ENCODE measurements around the gene CALN1.

CALN1 gene

DNA sequence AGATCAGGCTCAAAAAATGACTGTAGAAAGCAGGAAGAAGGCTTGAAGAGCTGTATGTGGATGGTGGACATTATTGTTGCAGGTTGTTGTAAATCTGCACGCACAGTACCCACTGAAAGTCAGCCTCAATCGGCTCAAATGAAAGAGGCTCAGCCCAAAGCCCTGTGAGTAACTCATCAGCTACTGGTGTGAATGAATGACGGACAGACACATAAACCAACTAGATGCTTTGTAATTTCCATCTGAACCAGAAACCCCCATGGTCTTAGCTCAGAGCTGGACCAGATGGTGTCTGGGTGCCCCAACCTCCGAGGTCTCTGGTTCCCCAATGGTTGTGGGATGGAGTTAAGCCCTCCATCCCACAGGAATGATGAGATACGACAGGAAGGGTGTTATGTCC, 7.4 kb downstream of the CALN1 start:
- no peak for DNase-seq (ENCODE audit: low read depth)
- H3K4me3 ChIP-seq (ENCODE audit: control insufficient read depth, low read depth, low read length), result no peak overlapping the region
- TF ChIP-seq, protein P1, sequence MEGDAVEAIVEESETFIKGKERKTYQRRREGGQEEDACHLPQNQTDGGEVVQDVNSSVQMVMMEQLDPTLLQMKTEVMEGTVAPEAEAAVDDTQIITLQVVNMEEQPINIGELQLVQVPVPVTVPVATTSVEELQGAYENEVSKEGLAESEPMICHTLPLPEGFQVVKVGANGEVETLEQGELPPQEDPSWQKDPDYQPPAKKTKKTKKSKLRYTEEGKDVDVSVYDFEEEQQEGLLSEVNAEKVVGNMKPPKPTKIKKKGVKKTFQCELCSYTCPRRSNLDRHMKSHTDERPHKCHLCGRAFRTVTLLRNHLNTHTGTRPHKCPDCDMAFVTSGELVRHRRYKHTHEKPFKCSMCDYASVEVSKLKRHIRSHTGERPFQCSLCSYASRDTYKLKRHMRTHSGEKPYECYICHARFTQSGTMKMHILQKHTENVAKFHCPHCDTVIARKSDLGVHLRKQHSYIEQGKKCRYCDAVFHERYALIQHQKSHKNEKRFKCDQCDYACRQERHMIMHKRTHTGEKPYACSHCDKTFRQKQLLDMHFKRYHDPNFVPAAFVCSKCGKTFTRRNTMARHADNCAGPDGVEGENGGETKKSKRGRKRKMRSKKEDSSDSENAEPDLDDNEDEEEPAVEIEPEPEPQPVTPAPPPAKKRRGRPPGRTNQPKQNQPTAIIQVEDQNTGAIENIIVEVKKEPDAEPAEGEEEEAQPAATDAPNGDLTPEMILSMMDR (conservative IDR thresholded peaks at IDR 0.05; ENCODE audit: control insufficient read depth, insufficient read depth, low read depth, low read length), result no peak

- TF ChIP-seq, protein P1 (conservative IDR thresholded peaks at IDR 0.05; ENCODE audit: control insufficient read depth, insufficient read depth, low read depth, low read length), result no peak
- peak; percentile 1 for DNase-seq (ENCODE audit: low read depth)
- H3K4me3 ChIP-seq (ENCODE audit: control insufficient read depth, low read depth, low read length), result no peak overlapping the region
These were observed 8.6 kb downstream of the CALN1 start for GRCh38 chr7:72403458-72404076.

GRCh38 chr7:72394016-72394415, 18.1 kb downstream of the CALN1 start:
- TF ChIP-seq, protein P1 (conservative IDR thresholded peaks at IDR 0.05; ENCODE audit: control insufficient read depth, insufficient read depth, low read depth, low read length), result no peak
- no peak for DNase-seq (ENCODE audit: low read depth)
- no peak overlapping the region for H3K4me3 ChIP-seq (ENCODE audit: control insufficient read depth, low read depth, low read length)

DNA sequence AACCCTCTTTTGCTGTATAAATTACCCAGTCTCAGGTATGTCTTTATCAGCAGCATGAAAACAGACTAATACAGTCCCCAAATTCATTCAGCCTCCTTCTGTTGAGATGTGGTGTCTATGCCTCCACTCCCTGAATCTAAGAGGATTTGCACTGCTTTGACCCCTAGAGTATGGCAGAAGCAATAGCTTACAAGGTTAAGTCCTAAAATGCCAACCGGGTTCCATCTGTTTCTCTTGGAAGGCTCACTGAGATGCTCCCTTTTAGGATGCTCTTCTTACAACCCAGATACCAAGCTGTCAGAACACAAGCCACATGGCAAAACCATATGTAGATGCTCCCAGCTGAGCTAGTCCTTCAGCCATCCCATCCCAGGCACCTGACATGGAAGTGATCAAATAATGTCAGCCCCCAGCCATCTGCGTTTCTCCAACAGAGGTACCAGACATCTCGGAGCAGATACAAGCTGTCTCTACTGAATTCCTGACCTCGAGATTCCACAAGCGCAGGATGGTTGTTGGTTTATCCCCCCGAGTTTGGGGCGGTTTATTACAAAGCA, 20.2 kb downstream of the CALN1 start:
- no peak for DNase-seq (ENCODE audit: low read depth)
- no peak overlapping the region for H3K4me3 ChIP-seq (ENCODE audit: control insufficient read depth, low read depth, low read length)
- TF ChIP-seq, protein P1 (conservative IDR thresholded peaks at IDR 0.05; ENCODE audit: control insufficient read depth, insufficient read depth, low read depth, low read length), result no peak

DNA sequence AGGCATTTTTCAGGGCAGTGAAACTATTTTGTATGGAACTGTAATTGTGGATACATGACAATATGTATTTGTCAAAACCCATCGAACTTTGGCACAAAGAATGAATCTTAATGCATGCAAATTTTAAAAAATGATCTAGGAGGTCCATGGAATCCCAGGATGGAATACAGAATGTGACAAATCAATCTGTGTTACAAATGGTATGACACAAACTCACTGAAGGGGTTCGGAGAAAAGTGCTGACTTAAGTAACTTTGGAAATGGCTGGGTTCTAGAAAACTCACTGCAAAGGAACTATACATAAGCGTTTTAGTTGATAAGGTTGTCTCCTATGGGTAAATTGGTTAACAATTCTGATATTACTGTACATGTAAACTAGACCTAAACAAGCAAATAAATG, 26.0 kb downstream of the CALN1 start:
- no peak overlapping the region for H3K4me3 ChIP-seq (ENCODE audit: control insufficient read depth, low read depth, low read length)
- TF ChIP-seq, protein P1 (conservative IDR thresholded peaks at IDR 0.05; ENCODE audit: control insufficient read depth, insufficient read depth, low read depth, low read length), result no peak
- no peak for DNase-seq (ENCODE audit: low read depth)

DNA sequence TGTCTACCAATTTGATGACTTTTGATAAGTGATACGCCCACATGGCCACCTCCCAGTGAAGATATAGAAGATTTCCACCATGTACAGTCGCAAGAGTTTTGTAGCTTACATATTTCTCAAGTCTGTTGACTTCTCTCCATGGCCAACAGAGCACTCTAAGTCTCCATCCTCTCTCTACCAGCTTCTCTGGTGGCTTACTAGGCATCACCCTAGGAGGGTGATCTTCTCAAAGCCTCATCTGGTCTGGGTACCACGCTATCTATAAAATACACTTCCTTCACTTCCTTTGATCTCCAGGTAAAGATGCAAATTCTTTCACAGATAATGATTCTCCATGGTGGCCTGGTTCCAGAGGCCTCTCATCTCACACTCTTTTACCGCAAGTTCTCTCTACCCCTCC, 49.9 kb downstream of the CALN1 start:
- TF ChIP-seq, protein P1 (conservative IDR thresholded peaks at IDR 0.05; ENCODE audit: control insufficient read depth, insufficient read depth, low read depth, low read length), result no peak
- H3K4me3 ChIP-seq (ENCODE audit: control insufficient read depth, low read depth, low read length), result no peak overlapping the region
- no peak for DNase-seq (ENCODE audit: low read depth)
